ENCODE measurements around the gene EPS15. TPM values are rescaled to one million over a fixed set of nuclear protein-coding genes. Genes with fewer than 3 reads are reported as not detected.
"Not testable (repeated sequence)": the region's sequence is repeated elsewhere in the genome, so short reads cannot be mapped to it uniquely, and the experiment has no call there.

The EPS15 gene
- total and polyA plus RNA-seq, 2 of the 8 experiments (the other 6 are each of a cell fraction or from before 2014, with no cell fraction given) = 15.9 to 57.2 TPM

DNA sequence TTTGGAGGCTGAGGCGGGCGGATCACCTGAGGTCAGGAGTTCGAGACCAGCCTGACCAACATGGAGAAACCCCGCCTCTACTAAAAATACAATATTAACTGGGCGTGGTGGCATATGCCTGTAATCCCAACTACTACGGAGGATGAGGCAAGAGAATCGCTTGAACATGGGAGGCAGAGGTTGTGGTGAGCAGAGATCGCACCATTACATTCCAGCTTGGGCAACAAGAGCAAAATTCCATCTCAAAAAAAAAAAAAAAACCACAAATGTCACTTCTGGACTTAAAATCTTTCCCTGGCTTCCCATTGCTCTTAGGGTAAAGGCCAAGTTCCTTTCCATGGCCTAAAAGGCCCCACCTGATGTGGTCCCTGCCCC lies 194.1 kb downstream of the EPS15 start:
- H3K4me2 ChIP-seq (ENCODE audit: insufficient read depth in 1 of 2, low read depth in 2 of 2, low read length in 2 of 2); H3K36me3 ChIP-seq (ENCODE audit: control insufficient read depth in 2 of 4, insufficient read depth in 4 of 4, low read length in 3 of 4); H3K9ac ChIP-seq (replicated peaks in 1 of 4; ENCODE audit: extremely low read depth in 1 of 4, low read depth in 3 of 4, low read length in 3 of 4); H3K23me2 ChIP-seq (ENCODE audit: low read depth, low read length); H2BK12ac ChIP-seq (ENCODE audit: low read depth, low read length); H4K5ac ChIP-seq (ENCODE audit: insufficient read length, low read depth, low read length); H3K79me2 ChIP-seq (ENCODE audit: control insufficient read depth in 1 of 2, insufficient read depth in 2 of 2, low read length in 2 of 2); H2BK20ac ChIP-seq (ENCODE audit: low read length); H2AK5ac ChIP-seq (ENCODE audit: low read depth, low read length); H3K79me1 ChIP-seq (ENCODE audit: low read depth, low read length); H3K9me3 ChIP-seq (ENCODE audit: insufficient read depth in 2 of 2, low read depth in 1 of 2, low read length in 1 of 2); H4K8ac ChIP-seq (ENCODE audit: extremely low read depth, insufficient read depth, low read length); POLR2A ChIA-PET (ENCODE audit: partially characterized antibody); H4K91ac ChIP-seq (replicated peaks; ENCODE audit: insufficient read length, low read length); H3K27me3 ChIP-seq (replicated peaks in 1 of 4; ENCODE audit: control insufficient read depth in 3 of 4, extremely low read depth in 1 of 4, insufficient read depth in 3 of 4, low read length in 3 of 4); H3K4me3 ChIP-seq (ENCODE audit: extremely low read depth in 1 of 4, insufficient read depth in 2 of 4, low read depth in 3 of 4, low read length in 4 of 4); H3K4ac ChIP-seq (replicated peaks; ENCODE audit: insufficient read length, low read depth, low read length); H3K14ac ChIP-seq (ENCODE audit: insufficient read length); H2AFZ ChIP-seq (ENCODE audit: low read length); H3K56ac ChIP-seq (replicated peaks; ENCODE audit: insufficient read length, low read depth, low read length); H3K18ac ChIP-seq (ENCODE audit: extremely low read depth, low read length); H3K4me1 ChIP-seq (replicated peaks in 1 of 4; ENCODE audit: control insufficient read depth in 3 of 4, insufficient read depth in 4 of 4, low read length in 3 of 4); H4K20me1 ChIP-seq (replicated peaks in 1 of 2; ENCODE audit: control insufficient read depth in 1 of 2, insufficient read depth in 2 of 2, low read length in 2 of 2); FAIRE-seq; DNase-seq (ENCODE audit: low read depth in 1 of 2, low spot score in 2 of 2); H3K23ac ChIP-seq (ENCODE audit: insufficient read length); CTCF ChIA-PET (ENCODE audit: partially characterized antibody); H3K27ac ChIP-seq (ENCODE audit: low read depth, low read length); H2BK15ac ChIP-seq (ENCODE audit: low read length); H2BK120ac ChIP-seq (replicated peaks; ENCODE audit: low read depth, low read length); H2BK5ac ChIP-seq (ENCODE audit: low read depth, low read length): not testable (repeated sequence)
- 92% methylated on average over 8 of the region's 8 CpGs; no CpG with 5 or more reads in 1 of the 2 experiments for WGBS, 2 experiments (ENCODE audit: extremely low coverage in 1 of 2, insufficient coverage in 1 of 2, insufficient read length in 1 of 2, insufficient replicate concordance in 2 of 2, low coverage in 1 of 2, low lambda C conversion rate in 2 of 2, missing lambda C conversion rate in 1 of 2)

Data from H1 (cell line).